Body of pancreas (tissue), 4 donors: ENCODE data around the gene CARD11.

ENCODE experiments used
- CTCF ChIP-seq, 7 experiments: fragments of 450-650 bp in 4 of 7; fragments of 200-600 bp in 3 of 7; sonication (generic) in 3 of 7; IDR thresholded peaks; one replicate each; pipeline ENCODE4 v1.5.1; 2016 to 2019; ENCODE audit warnings: antibody characterized with exemption in 7 of 7
- POLR2A ChIP-seq, 3 donors: fragments of 450-650 bp; IDR thresholded peaks; one replicate each; pipeline ENCODE4 v1.6.1; 2016; ENCODE audit warnings: antibody characterized with exemption in 3 of 3, mild to moderate bottlenecking in 2 of 3

GRCh38 chr7:2862831-2863361 lies 180.8 kb downstream of the CARD11 start:
- TF ChIP-seq POLR2A (IDR thresholded peaks at IDR 0.05) (no peak), CTCF (IDR thresholded peaks at IDR 0.05) (no peak)
